ENCODE data around the gene IL17RE. TPM values are rescaled to one million over a fixed set of nuclear protein-coding genes. Genes with fewer than 3 reads are reported as not detected.
"Not testable (repeated sequence)": the region's sequence is repeated elsewhere in the genome, so short reads cannot be mapped to it uniquely, and the experiment has no call there.

Gene IL17RE
- total and polyA plus RNA-seq, 9 of the 15 experiments (the other 6 are each of a cell fraction or from before 2014, with no cell fraction given) = 0.32 to 1.9 (median 0.51) TPM; not detected in 4

- ATAC-seq; H3K9me1 ChIP-seq (ENCODE audit: control insufficient read depth, insufficient read depth, low read length); H3K4me2 ChIP-seq (ENCODE audit: insufficient read depth, low read length); H3K27me3 ChIP-seq (ENCODE audit: control insufficient read depth in 2 of 2, insufficient read depth in 2 of 2, low read length in 2 of 2); in situ Hi-C loops (cut with MboI); H3K9ac ChIP-seq (ENCODE audit: insufficient read depth in 1 of 2, low read depth in 2 of 2, low read length in 2 of 2); BruUV-seq (replicated peaks); H3K36me3 ChIP-seq (ENCODE audit: control insufficient read depth, insufficient read depth, low read length); FAIRE-seq; H3K27ac ChIP-seq (ENCODE audit: extremely low read depth, low read depth, low read length); H3K4me1 ChIP-seq (replicated peaks in 1 of 2; ENCODE audit: control insufficient read depth in 2 of 2, insufficient read depth in 2 of 2, low read length in 2 of 2); H4K20me1 ChIP-seq (replicated peaks; ENCODE audit: control insufficient read depth, insufficient read depth, low read length); H3K79me2 ChIP-seq (ENCODE audit: control insufficient read depth, insufficient read depth, low read length); intact Hi-C loops (cut with micrococcal nuclease); DNase-seq (ENCODE audit: extremely low read depth in 1 of 4, low spot score in 3 of 4); H3K9me3 ChIP-seq (replicated peaks; ENCODE audit: control insufficient read depth, insufficient read depth, low read depth, low read length); CTCF ChIA-PET (ENCODE audit: low intra/inter-chr PET ratio); H2AFZ ChIP-seq (ENCODE audit: low read depth, low read length); H3K4me3 ChIP-seq: not testable (repeated sequence)
- POLR2A ChIA-PET = interaction anchor here (1.0 kb wide), 1 partner anchor 12 kb away, joined by 4 read pairs; no protein-coding TSS in a partner anchor
- TF ChIP-seq FOSL1 (tag; conservative IDR thresholded peaks at IDR 0.05) = peak; percentile 61
- WGBS (ENCODE audit: insufficient coverage, low coverage, missing lambda C conversion rate) = 85% methylated on average over 5 of the region's 5 CpGs
These were observed 30.6 kb upstream of the IL17RE start for GRCh38 chr3:9872067-9872466.

- H3K27ac ChIP-seq (ENCODE audit: extremely low read depth, low read depth, low read length) = no peak overlapping the region
- no peak overlapping the region for H3K4me3 ChIP-seq
- no peaks in the 10 kb centered on the region for H3K79me2 ChIP-seq (ENCODE audit: control insufficient read depth, insufficient read depth, low read length)
- CTCF ChIA-PET (ENCODE audit: low intra/inter-chr PET ratio) = no interaction called here
- in situ Hi-C loops (cut with MboI) = no loop called here
- H3K4me2 ChIP-seq (ENCODE audit: insufficient read depth, low read length) = no peak overlapping the region
- DNase-seq (ENCODE audit: extremely low read depth in 1 of 4, low spot score in 3 of 4) (no peak), FAIRE-seq (peak; percentile 19), ATAC-seq (no peak)
- H3K9ac ChIP-seq (ENCODE audit: insufficient read depth in 1 of 2, low read depth in 2 of 2, low read length in 2 of 2) = no peak overlapping the region
- intact Hi-C loops (cut with micrococcal nuclease) = no loop called here
- BruUV-seq (replicated peaks) = no TSS peak
- no peaks in the 10 kb centered on the region for H4K20me1 ChIP-seq (replicated peaks; ENCODE audit: control insufficient read depth, insufficient read depth, low read length)
- H3K9me3 ChIP-seq (replicated peaks; ENCODE audit: control insufficient read depth, insufficient read depth, low read depth, low read length) = no peaks in the 10 kb centered on the region
- peaks cover 9 to 14% of the 10 kb centered on the region in 2 experiments; a peak in 4 of 5 replicates for H3K4me1 ChIP-seq (replicated peaks in 1 of 2; ENCODE audit: control insufficient read depth in 2 of 2, insufficient read depth in 2 of 2, low read length in 2 of 2)
- POLR2A ChIA-PET = interaction anchor here (1.6 kb wide), 1 partner anchor 9 kb away, joined by 4 read pairs; no protein-coding TSS in a partner anchor
- no peaks in the 10 kb centered on the region for H3K36me3 ChIP-seq (ENCODE audit: control insufficient read depth, insufficient read depth, low read length)
- H2AFZ ChIP-seq (ENCODE audit: low read depth, low read length) = peak overlapping the region; percentile 6; the same call in 1 of the 2 replicates
- no peaks in the 10 kb centered on the region for H3K9me1 ChIP-seq (ENCODE audit: control insufficient read depth, insufficient read depth, low read length)
- no peaks in the 10 kb centered on the region for H3K27me3 ChIP-seq (ENCODE audit: control insufficient read depth in 2 of 2, insufficient read depth in 2 of 2, low read length in 2 of 2)
- TF ChIP-seq, protein P1, sequence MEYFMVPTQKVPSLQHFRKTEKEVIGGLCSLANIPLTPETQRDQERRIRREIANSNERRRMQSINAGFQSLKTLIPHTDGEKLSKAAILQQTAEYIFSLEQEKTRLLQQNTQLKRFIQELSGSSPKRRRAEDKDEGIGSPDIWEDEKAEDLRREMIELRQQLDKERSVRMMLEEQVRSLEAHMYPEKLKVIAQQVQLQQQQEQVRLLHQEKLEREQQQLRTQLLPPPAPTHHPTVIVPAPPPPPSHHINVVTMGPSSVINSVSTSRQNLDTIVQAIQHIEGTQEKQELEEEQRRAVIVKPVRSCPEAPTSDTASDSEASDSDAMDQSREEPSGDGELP (CRISPR knock-in tag; IDR thresholded peaks at IDR 0.05; ENCODE audit: borderline replicate concordance) = no peak
- TF ChIP-seq KAT2B (IDR thresholded peaks at IDR 0.05; ENCODE audit: low read depth, low read length) (no peak), MXI1 (IDR thresholded peaks at IDR 0.05; ENCODE audit: low read depth, low read length) (no peak), ZBTB2 (IDR thresholded peaks at IDR 0.05) (no peak), TCF3 (CRISPR knock-in tag; IDR thresholded peaks at IDR 0.05) (no peak), RAD21 (CRISPR knock-in tag; conservative IDR thresholded peaks at IDR 0.05 in 1 of 2, IDR thresholded peaks at IDR 0.05 in 1 of 2) (no peak), KLF6 (CRISPR knock-in tag; IDR thresholded peaks at IDR 0.05; ENCODE audit: borderline replicate concordance) (no peak), RBM34 (IDR thresholded peaks at IDR 0.05; ENCODE audit: borderline replicate concordance, insufficient read depth, low read length) (no peak), RB1 (IDR thresholded peaks at IDR 0.05; ENCODE audit: low read depth) (no peak), ZBTB12 (CRISPR knock-in tag; IDR thresholded peaks at IDR 0.05) (no peak)
- TF ChIP-seq, protein P2, sequence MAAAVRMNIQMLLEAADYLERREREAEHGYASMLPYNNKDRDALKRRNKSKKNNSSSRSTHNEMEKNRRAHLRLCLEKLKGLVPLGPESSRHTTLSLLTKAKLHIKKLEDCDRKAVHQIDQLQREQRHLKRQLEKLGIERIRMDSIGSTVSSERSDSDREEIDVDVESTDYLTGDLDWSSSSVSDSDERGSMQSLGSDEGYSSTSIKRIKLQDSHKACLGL (CRISPR knock-in tag; IDR thresholded peaks at IDR 0.05; ENCODE audit: borderline replicate concordance, poor library complexity, severe bottlenecking) = no peak
These were observed 27.2 kb upstream of the IL17RE start for GRCh38 chr3:9875448-9875847.

Data from K562 (cell line).